Activated naive CD4-positive, alpha-beta T cell treated with anti-CD3 and anti-CD28 coated beads for 36 hours (primary cell): ENCODE data around the gene NDUFA3. TPM values are rescaled to one million over a fixed set of nuclear protein-coding genes. Genes with fewer than 3 reads are reported as not detected.

Experiments
- CTCF ChIA-PET: fragments of 350-600 bp; sonication (Branson Sonifier 250); formaldehyde crosslinking; loops from one replicate; lab custom pipeline; 2021; ENCODE audit warnings: antibody characterized with exemption; lab: Charles Lee
- DNase-seq: peaks from one replicate; pipeline ENCODE4 v3.0.0-alpha.2; 2020
- H3K27ac Mint-ChIP-seq: one replicate; pipeline ENCODE4 v1.8.0; 2021; ENCODE audit warnings: mild to moderate bottlenecking, mixed read lengths
- H3K27me3 Mint-ChIP-seq: one replicate; pipeline ENCODE4 v1.8.0; 2021; ENCODE audit warnings: low read depth, mixed read lengths
- H3K36me3 Mint-ChIP-seq: one replicate; pipeline ENCODE4 v1.8.0; 2021; ENCODE audit warnings: low read depth, mixed read lengths
- H3K4me1 Mint-ChIP-seq: one replicate; pipeline ENCODE4 v1.8.0; 2021; ENCODE audit warnings: low read depth, mixed read lengths
- H3K4me3 Mint-ChIP-seq: one replicate; pipeline ENCODE4 v1.8.0; 2021; ENCODE audit warnings: mild to moderate bottlenecking, moderate library complexity, mixed read lengths
- H3K9me3 Mint-ChIP-seq: one replicate; pipeline ENCODE4 v1.8.0; 2021; ENCODE audit warnings: mixed read lengths
- intact Hi-C: fragments of 100-400 bp; cut with micrococcal nuclease; formaldehyde crosslinking; loops from one replicate; pipeline ENCODE4 v1.15.1; 2023
- total RNA-seq, 2 experiments: library from RNA; stranded (reverse); gene quantifications; one replicate each; pipeline ENCODE4 v1.2.3, GENCODE V29; 2021

NDUFA3 gene
- total RNA-seq, 2 experiments from 2014 or later = 110 to 120 TPM

- Mint-ChIP-seq H3K9me3 (no peaks in the 10 kb centered on the region), H3K4me3 (peak overlapping the region; percentile 90), H3K36me3 (peaks cover 29% of the 10 kb centered on the region), H3K27ac (peak overlapping the region; percentile 97), H3K4me1 (peaks cover 33% of the 10 kb centered on the region), H3K27me3 (no peaks in the 10 kb centered on the region)
- peak; percentile 70 for DNase-seq
- CTCF ChIA-PET = no interaction called here
- intact Hi-C loops = loop anchor here (1.0 to 5.0 kb wide), 6 partner anchors 12 to 348 kb away; partner anchors contain the start of genes CNOT3, LENG1, LENG8 and LENG9
Observed at GRCh38 chr19:54114340-54115108, 11.9 kb downstream of the NDUFA3 start.

DNA sequence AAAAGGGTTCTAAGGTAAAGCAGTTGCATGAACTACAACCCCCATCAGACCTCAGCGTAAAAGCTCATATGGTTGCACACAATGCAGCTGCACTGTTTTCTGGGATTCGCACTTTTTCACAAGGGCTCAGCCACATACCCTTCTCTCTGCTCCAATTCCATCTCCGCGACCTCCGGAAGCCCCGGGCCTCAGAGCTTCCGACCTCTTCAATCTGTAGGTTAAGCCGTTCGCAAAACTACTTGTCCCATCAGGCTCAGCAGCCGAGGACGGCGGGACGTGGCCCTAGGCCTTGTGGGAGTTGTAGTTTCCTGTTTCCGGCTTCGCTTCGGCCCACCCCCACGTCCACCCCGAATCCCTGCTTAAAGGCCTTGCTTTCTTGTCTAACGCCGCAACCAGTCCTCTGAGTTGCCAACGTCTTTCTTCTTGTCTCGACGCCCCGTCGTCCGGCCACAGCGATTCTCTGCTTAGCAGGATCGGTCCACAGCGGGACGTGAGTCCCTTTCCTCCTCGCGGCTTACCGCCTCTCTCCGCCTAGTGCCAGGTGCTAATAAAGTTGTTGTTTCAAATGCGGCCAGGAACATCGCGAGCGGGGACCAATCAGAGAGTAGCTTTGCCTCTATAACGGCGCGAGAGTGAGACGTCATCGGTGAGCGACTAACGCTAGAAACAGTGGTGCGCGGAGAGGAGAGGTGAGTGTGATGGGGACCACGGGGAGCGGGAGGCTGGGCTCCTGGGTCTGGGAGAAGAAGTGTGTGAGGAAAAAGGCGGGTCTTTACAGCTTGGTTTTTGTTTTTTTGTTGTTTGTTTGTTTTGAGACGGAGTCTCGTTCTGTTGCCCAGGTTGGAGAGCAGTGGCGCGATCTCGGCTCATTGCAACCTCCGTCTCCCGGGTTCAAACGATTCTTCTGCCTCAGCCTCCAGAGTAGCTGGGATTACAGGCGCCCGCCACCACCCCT lies 12.7 kb downstream of the NDUFA3 start, which contains the start of the genes PRPF31 and TFPT:
Gene PRPF31, plus strand, starts transcription at position 646 of the 955 bp plus-strand sequence. CDS start 2,525 bp downstream, outside the sequence.
Gene TFPT, minus strand, starts transcription at position 549 of the 955 bp plus-strand sequence. Its CDS starts 388 bp downstream, at position 161.
- Mint-ChIP-seq H3K4me1 (peaks cover 30% of the 10 kb centered on the region), H3K36me3 (peaks cover 31% of the 10 kb centered on the region), H3K9me3 (no peaks in the 10 kb centered on the region), H3K27ac (peak within 1 kb of the TSS; percentile 97), H3K4me3 (peak within 1 kb of the TSS; percentile 90), H3K27me3 (no peaks in the 10 kb centered on the region)
- CTCF ChIA-PET = no interaction called here
- DNase-seq = peak; percentile 99
- intact Hi-C loops = loop anchor here (1.0 to 5.0 kb wide), 6 partner anchors 13 to 347 kb away; partner anchors contain the start of genes CNOT3, LENG1, LENG8 and LENG9

- peaks cover 13% of the 10 kb centered on the region for H3K4me1 Mint-ChIP-seq
- CTCF ChIA-PET = no interaction called here
- H3K9me3 Mint-ChIP-seq = no peaks in the 10 kb centered on the region
- no peak overlapping the region for H3K4me3 Mint-ChIP-seq
- no peak overlapping the region for H3K27ac Mint-ChIP-seq
- H3K27me3 Mint-ChIP-seq = no peaks in the 10 kb centered on the region
- DNase-seq = no peak
- H3K36me3 Mint-ChIP-seq = peaks cover 22% of the 10 kb centered on the region
- intact Hi-C loops = no loop called here
Observed at GRCh38 chr19:54121259-54121658, 18.6 kb downstream of the NDUFA3 start.

GRCh38 chr19:54123682-54124081 lies 21.0 kb downstream of the NDUFA3 start:
- H3K4me1 Mint-ChIP-seq = no peaks in the 10 kb centered on the region
- no peaks in the 10 kb centered on the region for H3K9me3 Mint-ChIP-seq
- no peak overlapping the region for H3K27ac Mint-ChIP-seq
- H3K36me3 Mint-ChIP-seq = peaks cover 29% of the 10 kb centered on the region
- H3K27me3 Mint-ChIP-seq = no peaks in the 10 kb centered on the region
- DNase-seq = no peak
- no peak overlapping the region for H3K4me3 Mint-ChIP-seq
- CTCF ChIA-PET = no interaction called here
- intact Hi-C loops = no loop called here

GRCh38 chr19:54124393-54124792 lies 21.7 kb downstream of the NDUFA3 start:
- H3K4me3 Mint-ChIP-seq = no peak overlapping the region
- intact Hi-C loops = no loop called here
- no peaks in the 10 kb centered on the region for H3K4me1 Mint-ChIP-seq
- no peaks in the 10 kb centered on the region for H3K27me3 Mint-ChIP-seq
- H3K27ac Mint-ChIP-seq = no peak overlapping the region
- H3K9me3 Mint-ChIP-seq = no peaks in the 10 kb centered on the region
- peaks cover 30% of the 10 kb centered on the region for H3K36me3 Mint-ChIP-seq
- DNase-seq = no peak
- CTCF ChIA-PET = no interaction called here

DNA sequence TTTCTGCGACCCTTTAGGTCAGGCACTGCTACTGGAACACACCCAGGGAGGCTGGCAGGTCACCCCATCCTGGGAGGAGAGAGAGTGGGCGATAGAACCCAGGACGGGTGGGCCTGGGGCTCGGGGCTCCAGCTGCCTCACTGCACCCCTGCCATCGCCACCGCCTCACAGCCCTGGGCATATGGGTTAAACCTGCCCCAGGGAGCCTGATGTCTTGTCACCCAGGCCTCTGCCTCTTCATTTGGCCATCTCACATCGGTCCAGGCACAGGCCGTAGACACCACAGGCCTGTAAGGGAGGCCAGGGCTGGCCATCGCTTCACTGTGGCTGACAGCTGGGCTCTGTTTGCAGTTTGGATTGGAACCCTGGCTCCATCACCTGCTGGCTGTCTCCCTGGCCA lies 23.1 kb downstream of the NDUFA3 start:
- DNase-seq = no peak
- Mint-ChIP-seq H3K36me3 (peaks cover 28% of the 10 kb centered on the region), H3K27ac (no peak overlapping the region), H3K4me1 (no peaks in the 10 kb centered on the region), H3K27me3 (no peaks in the 10 kb centered on the region), H3K4me3 (no peak overlapping the region), H3K9me3 (no peaks in the 10 kb centered on the region)
- CTCF ChIA-PET = no interaction called here
- intact Hi-C loops = no loop called here

GRCh38 chr19:54127688-54128440 lies 25.2 kb downstream of the NDUFA3 start:
- Mint-ChIP-seq H3K27ac (no peak overlapping the region), H3K27me3 (no peaks in the 10 kb centered on the region), H3K4me3 (no peak overlapping the region), H3K4me1 (no peaks in the 10 kb centered on the region), H3K9me3 (no peaks in the 10 kb centered on the region), H3K36me3 (peaks cover 19% of the 10 kb centered on the region)
- CTCF ChIA-PET = no interaction called here
- intact Hi-C loops = no loop called here
- no peak for DNase-seq

GRCh38 chr19:54128441-54128725 lies 25.7 kb downstream of the NDUFA3 start:
- Mint-ChIP-seq H3K27me3 (no peaks in the 10 kb centered on the region), H3K4me1 (no peaks in the 10 kb centered on the region), H3K9me3 (no peaks in the 10 kb centered on the region), H3K27ac (no peak overlapping the region), H3K36me3 (peaks cover 17% of the 10 kb centered on the region), H3K4me3 (no peak overlapping the region)
- CTCF ChIA-PET = no interaction called here
- intact Hi-C loops = no loop called here
- no peak for DNase-seq

DNA sequence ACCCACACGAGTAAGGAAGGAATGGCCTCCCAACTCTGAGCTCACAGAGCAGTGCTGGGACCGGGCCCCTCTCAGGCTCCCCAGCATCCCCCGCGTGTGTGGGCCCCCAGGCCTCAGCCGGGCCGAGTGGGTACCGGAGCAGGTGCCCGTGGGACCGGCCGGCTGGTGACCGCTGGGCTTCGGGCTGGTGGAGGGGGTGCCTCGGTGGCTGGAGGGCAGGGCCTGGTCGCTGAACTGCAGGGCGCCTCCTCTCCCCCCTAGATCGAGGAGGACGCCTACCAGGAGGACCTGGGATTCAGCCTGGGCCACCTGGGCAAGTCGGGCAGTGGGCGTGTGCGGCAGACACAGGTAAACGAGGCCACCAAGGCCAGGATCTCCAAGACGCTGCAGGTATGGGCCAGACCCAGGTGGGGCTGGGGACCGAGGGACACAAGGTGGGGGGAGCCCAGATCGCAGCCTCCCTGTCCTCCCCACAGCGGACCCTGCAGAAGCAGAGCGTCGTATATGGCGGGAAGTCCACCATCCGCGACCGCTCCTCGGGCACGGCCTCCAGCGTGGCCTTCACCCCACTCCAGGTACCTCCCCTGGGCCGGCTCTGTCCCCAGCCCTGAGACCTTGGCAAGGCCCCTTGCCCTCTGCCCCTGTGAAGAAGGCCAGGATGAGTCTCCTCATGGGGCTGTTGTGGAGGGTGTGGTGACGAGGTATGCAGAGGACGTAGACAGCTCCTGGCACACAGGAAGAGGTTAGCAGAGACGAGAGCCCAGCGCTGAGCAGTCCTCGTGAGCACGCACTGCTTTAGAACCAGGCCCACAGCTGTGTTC lies 26.4 kb downstream of the NDUFA3 start:
- Mint-ChIP-seq H3K9me3 (no peaks in the 10 kb centered on the region), H3K4me3 (no peak overlapping the region), H3K36me3 (peaks cover 15% of the 10 kb centered on the region), H3K27me3 (no peaks in the 10 kb centered on the region), H3K27ac (no peak overlapping the region), H3K4me1 (no peaks in the 10 kb centered on the region)
- CTCF ChIA-PET = no interaction called here
- DNase-seq = no peak
- intact Hi-C loops = no loop called here

DNA sequence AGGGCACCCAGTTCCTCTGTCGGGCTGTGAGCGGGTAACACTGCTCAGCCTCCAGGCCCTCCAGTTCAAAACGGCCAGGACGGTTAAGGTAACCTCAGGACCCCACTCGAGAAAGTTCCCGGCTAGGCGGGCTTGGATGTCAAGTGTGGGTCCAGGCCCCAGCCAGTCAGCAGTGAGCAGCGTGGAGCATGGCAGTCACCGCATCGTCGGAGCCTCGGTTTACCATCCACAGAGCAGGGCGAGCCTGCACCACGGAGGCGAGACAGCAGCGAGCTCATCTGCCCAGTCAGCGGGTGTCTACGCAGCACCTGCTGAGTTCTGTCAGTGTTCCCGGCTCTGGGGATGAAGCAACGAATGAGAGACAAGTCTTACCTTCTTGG lies 27.0 kb downstream of the NDUFA3 start:
- Mint-ChIP-seq H3K4me3 (no peak overlapping the region), H3K36me3 (peaks cover 15% of the 10 kb centered on the region), H3K9me3 (no peaks in the 10 kb centered on the region), H3K27me3 (no peaks in the 10 kb centered on the region), H3K27ac (no peak overlapping the region), H3K4me1 (peaks cover 5% of the 10 kb centered on the region)
- intact Hi-C loops = no loop called here
- CTCF ChIA-PET = no interaction called here
- DNase-seq = no peak

DNA sequence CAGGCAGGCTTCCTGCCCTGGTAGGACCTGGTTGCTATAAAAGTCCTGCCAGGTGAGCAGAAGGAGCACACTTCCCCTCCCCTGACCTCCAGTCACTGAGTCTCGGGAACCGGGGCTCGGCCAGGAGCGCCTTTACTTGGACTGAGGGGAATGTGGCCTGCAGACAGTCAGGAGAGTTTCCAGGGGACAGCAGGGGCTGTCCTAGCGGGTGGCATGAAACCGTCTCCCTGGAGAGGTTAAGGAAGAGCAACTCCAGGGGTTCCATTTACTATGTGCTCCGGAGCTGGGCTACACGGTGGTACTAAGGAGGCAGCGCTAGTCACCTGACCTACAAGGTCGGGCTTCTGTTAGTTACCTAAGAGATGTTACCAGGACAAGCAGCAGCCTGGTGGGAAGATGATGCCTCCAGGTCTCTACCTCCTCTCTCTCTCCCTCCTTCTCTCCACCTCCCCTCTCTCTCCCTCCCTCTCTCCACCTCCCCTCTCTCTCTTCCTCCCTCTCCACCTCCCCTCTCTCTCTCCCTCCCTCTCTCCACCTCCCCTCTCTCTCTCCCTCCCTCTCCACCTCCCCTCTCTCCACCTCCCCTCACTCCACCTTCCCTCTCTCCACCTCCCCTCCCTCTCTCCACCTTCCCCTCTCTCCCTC lies 30.8 kb downstream of the NDUFA3 start:
- DNase-seq = no peak
- intact Hi-C loops = loop anchor here (10.0 kb wide), 1 partner anchor 1121 kb away; the partner anchor contains the start of gene PPP6R1
- Mint-ChIP-seq H3K4me1 (peaks cover 14% of the 10 kb centered on the region), H3K36me3 (peaks cover 6% of the 10 kb centered on the region), H3K4me3 (no peak overlapping the region), H3K27ac (no peak overlapping the region), H3K9me3 (no peaks in the 10 kb centered on the region), H3K27me3 (no peaks in the 10 kb centered on the region)
- CTCF ChIA-PET = no interaction called here
